Activated CD4-positive, alpha-beta memory T cell treated with anti-CD3 and anti-CD28 coated beads, Interleukin-2, amount 10 ng/mL, durations not matched to agents 7 days and 5 days (primary cell): ENCODE results near the gene NDFIP2. TPM values are rescaled to one million over a fixed set of nuclear protein-coding genes. Genes with fewer than 3 reads are reported as not detected.

Source experiments
- CTCF ChIA-PET: fragments of 350-600 bp; sonication (Branson Sonifier 250); formaldehyde crosslinking; loops from one replicate; lab custom pipeline; 2021; ENCODE audit warnings: antibody characterized with exemption, inconsistent platforms; lab: Charles Lee
- POLR2A ChIA-PET: fragments of 350-600 bp; sonication (Branson Sonifier 250); formaldehyde crosslinking; loops from one replicate; lab custom pipeline; 2021; ENCODE audit warnings: antibody characterized with exemption; lab: Charles Lee
- DNase-seq: peaks from one replicate; pipeline ENCODE4 v3.0.0-alpha.2; 2020
- H3K27ac Mint-ChIP-seq: one replicate; pipeline ENCODE4 v1.8.0; 2021; ENCODE audit warnings: mild to moderate bottlenecking, mixed read lengths
- H3K27me3 Mint-ChIP-seq: one replicate; pipeline ENCODE4 v1.8.0; 2021; ENCODE audit warnings: mixed read lengths
- H3K36me3 Mint-ChIP-seq: one replicate; pipeline ENCODE4 v1.8.0; 2021; ENCODE audit warnings: low read depth, mixed read lengths
- H3K4me1 Mint-ChIP-seq: one replicate; pipeline ENCODE4 v1.8.0; 2021; ENCODE audit warnings: mixed read lengths
- H3K4me3 Mint-ChIP-seq: one replicate; pipeline ENCODE4 v1.8.0; 2021; ENCODE audit warnings: mild to moderate bottlenecking, mixed read lengths
- H3K9me3 Mint-ChIP-seq: one replicate; pipeline ENCODE4 v1.8.0; 2021; ENCODE audit warnings: mixed read lengths
- total RNA-seq, 2 experiments: library from RNA; stranded (reverse); gene quantifications; one replicate each; pipeline ENCODE4 v1.2.3, GENCODE V29; 2021

The NDFIP2 gene
- total RNA-seq, 2 experiments from 2014 or later = 49.6 to 53.2 TPM

DNA sequence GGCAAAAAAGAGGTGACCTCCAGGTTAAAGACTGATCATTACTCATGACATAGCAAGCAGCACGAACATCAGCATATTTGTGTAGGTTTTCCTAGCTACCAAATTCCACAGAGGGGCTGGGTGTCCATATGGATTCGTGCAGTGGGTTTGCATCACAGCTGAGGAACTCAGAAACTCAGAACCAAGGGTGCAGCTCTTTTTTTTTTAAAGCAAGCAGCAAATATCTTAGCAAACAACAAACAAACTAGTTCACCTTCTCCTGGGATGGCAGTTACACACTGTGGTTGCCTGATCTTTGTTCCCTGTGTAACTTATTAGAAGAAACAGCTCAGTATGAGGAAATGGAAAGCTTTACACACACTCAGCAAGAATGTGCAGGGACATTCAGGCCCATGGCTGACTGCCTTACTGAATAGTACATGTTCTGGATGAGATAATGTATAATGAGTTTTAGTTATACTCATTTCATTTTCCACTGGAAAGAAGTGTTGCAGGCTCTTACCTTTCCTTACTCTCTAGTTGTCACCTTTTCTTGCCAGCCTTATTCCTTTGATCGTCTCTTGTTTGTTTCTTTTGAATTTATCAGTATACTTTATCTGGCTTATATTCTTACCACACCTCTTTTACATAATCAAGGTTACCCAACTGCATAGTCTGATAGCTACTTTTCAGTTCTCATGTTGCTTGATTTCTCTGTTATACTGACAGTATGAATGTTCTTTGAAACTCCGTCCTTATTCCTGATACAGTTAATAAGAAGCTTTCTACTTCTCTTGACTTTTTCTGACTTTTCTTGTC lies 4.3 kb downstream of the NDFIP2 start:
- POLR2A ChIA-PET = interaction anchor here (0.8 to 3.8 kb wide), 7 partner anchors 13 to 79 kb away, joined by 3 to 13 read pairs (median 4); partner anchors contain the start of gene RBM26
- Mint-ChIP-seq H3K4me3 (peak overlapping the region; percentile 25), H3K36me3 (peaks cover 36% of the 10 kb centered on the region), H3K27ac (peak overlapping the region; percentile 48), H3K9me3 (peaks cover 6% of the 10 kb centered on the region), H3K27me3 (peaks cover 8% of the 10 kb centered on the region), H3K4me1 (peaks cover 72% of the 10 kb centered on the region)
- CTCF ChIA-PET = interaction anchor here (0.9 to 6.1 kb wide), 3 partner anchors 12 to 61 kb away, joined by 5 to 49 read pairs (median 14); no protein-coding TSS in a partner anchor
- no peak for DNase-seq

DNA sequence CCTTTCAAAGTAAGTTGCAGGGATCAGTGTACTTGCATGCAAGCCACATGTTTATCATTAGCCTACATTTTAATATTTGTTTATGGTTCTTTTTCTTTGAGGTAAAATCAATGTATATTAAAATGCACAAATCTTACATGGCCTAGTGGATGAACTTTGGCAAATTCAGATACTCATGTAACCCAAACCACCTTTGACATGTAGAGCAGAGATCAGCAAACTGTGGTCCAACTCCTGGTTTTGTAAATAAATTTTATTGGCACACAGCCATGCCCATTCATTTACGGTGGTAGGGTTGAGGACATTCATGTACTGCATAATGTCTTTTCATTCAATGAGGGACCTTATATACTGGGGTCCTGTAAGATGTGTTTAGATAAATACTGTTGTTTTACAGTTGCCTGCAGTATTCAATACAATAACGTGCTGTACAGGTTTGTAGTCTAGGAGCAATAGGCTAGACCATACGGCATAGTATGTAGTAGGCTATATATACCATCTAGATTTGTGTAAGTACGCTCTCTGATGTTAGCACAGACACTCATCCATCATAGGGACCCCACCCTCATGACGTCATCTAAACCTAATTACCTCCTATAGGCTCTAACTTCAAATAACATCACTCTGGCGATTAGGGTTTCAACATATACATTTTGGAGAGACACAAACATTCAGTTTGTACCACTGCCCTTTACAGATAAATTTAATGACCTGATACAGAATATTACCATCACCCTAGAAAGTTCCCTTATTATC lies 5.7 kb downstream of the NDFIP2 start:
- POLR2A ChIA-PET = no interaction called here
- Mint-ChIP-seq H3K27me3 (peaks cover 2% of the 10 kb centered on the region), H3K27ac (no peak overlapping the region), H3K4me3 (no peak overlapping the region), H3K36me3 (peaks cover 34% of the 10 kb centered on the region), H3K9me3 (peaks cover 6% of the 10 kb centered on the region), H3K4me1 (peaks cover 76% of the 10 kb centered on the region)
- CTCF ChIA-PET = no interaction called here
- no peak for DNase-seq

DNA sequence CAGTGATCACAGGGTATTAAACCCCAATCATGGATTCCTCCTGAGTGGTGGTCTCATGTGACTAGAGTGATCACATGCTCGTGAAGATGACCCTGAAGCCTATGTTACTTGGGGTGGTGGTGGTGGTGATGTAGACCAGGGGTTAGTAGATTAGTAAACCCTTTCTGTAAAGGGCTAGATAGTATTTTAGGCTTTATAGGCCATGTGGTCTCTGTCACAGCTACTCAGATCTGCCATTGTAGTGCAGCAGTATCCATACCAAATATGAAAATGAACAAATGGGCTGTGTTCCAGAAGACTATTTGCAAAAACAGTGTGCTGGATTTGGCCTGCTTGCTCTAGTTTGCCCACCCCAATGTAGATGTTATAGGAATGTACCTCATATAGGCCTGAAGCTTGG lies 9.4 kb downstream of the NDFIP2 start:
- no peaks in the 10 kb centered on the region for H3K27me3 Mint-ChIP-seq
- peaks cover 6% of the 10 kb centered on the region for H3K9me3 Mint-ChIP-seq
- CTCF ChIA-PET = interaction anchor here (0.5 to 3.2 kb wide), 3 partner anchors 9 to 66 kb away, joined by 3 to 11 read pairs (median 6); partner anchors contain the start of gene NDFIP2
- POLR2A ChIA-PET = interaction anchor here (2.4 kb wide), 1 partner anchor 9 kb away, joined by 11 read pairs; the partner anchor contains the start of gene NDFIP2
- no peak overlapping the region for H3K4me3 Mint-ChIP-seq
- peaks cover 31% of the 10 kb centered on the region for H3K36me3 Mint-ChIP-seq
- H3K4me1 Mint-ChIP-seq = peaks cover 81% of the 10 kb centered on the region
- no peak for DNase-seq
- no peak overlapping the region for H3K27ac Mint-ChIP-seq

DNA sequence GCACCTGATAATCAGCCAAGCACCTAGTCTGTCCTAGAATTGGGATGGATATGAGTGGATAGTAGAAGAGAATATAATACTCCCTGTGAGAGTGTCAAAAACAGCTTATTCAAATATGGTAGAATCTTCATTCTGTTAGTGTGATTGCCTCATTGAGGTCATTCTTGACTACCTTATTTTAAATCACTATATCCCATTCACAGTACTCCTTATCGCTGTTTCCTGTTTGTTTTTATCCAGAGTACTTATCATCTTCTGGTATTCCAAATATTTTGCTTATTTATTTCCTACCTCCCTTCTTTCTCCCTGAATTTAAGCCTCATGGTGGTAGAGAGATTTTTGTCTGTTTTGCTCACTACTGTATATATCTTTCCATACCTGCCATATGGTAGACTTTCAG lies 9.9 kb downstream of the NDFIP2 start:
- H3K9me3 Mint-ChIP-seq = peaks cover 6% of the 10 kb centered on the region
- no peak for DNase-seq
- peaks cover 26% of the 10 kb centered on the region for H3K36me3 Mint-ChIP-seq
- POLR2A ChIA-PET = interaction anchor here (2.4 kb wide), 1 partner anchor 10 kb away, joined by 11 read pairs; the partner anchor contains the start of gene NDFIP2
- peak overlapping the region; percentile 75 for H3K27ac Mint-ChIP-seq
- H3K4me3 Mint-ChIP-seq = no peak overlapping the region
- CTCF ChIA-PET = interaction anchor here (0.5 to 3.2 kb wide), 3 partner anchors 9 to 67 kb away, joined by 3 to 11 read pairs (median 6); partner anchors contain the start of gene NDFIP2
- H3K4me1 Mint-ChIP-seq = peaks cover 81% of the 10 kb centered on the region
- H3K27me3 Mint-ChIP-seq = no peaks in the 10 kb centered on the region

DNA sequence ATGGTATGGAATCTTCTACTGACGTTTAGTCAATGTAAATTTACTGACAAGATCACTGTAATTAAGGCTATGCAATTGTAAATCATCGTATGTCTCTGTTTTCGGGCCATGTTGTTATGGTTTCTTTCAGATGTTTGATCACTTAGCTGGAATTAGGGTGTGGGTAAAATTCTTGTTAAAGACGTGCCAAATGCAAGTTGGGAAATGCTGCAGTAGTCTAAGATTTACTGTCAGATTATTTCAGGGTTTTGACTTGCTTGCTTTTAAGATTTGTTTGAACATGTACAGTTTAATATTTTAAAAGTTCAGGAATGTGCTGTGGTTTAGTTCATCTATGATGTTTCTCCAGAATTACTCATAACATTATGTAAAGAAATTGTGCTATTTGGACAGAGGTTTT lies 10.8 kb downstream of the NDFIP2 start:
- H3K9me3 Mint-ChIP-seq = peaks cover 6% of the 10 kb centered on the region
- POLR2A ChIA-PET = interaction anchor here (1.3 to 2.4 kb wide), 2 partner anchors 8 to 10 kb away, joined by 4 to 11 read pairs; partner anchors contain the start of gene NDFIP2
- H3K36me3 Mint-ChIP-seq = peaks cover 20% of the 10 kb centered on the region
- DNase-seq = no peak
- H3K27ac Mint-ChIP-seq = peak overlapping the region; percentile 75
- H3K27me3 Mint-ChIP-seq = no peaks in the 10 kb centered on the region
- peak overlapping the region; percentile 21 for H3K4me3 Mint-ChIP-seq
- CTCF ChIA-PET = interaction anchor here (0.9 to 3.2 kb wide), 3 partner anchors 10 to 62 kb away, joined by 3 to 11 read pairs (median 3); partner anchors contain the start of gene NDFIP2
- peaks cover 81% of the 10 kb centered on the region for H3K4me1 Mint-ChIP-seq

DNA sequence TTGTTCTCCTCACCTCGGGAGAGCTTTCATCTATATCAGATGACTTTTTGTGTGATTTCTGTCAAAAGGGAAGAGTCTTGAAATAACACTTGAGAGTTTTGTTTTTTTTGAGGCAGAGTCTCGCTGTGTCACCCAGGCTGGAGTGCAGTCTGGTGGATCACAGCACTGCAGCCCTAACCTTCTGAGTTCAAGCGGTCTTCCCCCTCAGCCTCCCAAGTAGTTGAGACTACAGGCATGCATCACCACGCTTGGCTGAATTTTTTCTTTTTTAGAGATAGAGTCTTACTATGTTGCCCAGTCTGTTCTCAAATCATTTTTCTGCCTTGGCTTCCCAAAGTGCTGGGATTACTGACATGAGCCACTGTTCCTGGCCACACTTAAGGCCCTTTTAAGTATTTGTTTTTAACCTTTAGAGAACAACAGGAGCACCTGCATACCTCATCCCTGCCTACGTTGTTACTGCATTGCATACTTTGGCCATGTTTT lies 11.4 kb downstream of the NDFIP2 start:
- H3K9me3 Mint-ChIP-seq = peaks cover 6% of the 10 kb centered on the region
- ChIA-PET CTCF (interaction anchor here (0.9 to 3.2 kb wide), 4 partner anchors 11 to 61 kb away, joined by 3 to 11 read pairs (median 3); partner anchors contain the start of gene NDFIP2), POLR2A (interaction anchor here (1.0 to 2.4 kb wide), 3 partner anchors 9 to 87 kb away, joined by 3 to 11 read pairs (median 4); partner anchors contain the start of gene NDFIP2)
- H3K27me3 Mint-ChIP-seq = no peaks in the 10 kb centered on the region
- peak overlapping the region; percentile 54 for H3K4me3 Mint-ChIP-seq
- H3K36me3 Mint-ChIP-seq = peaks cover 14% of the 10 kb centered on the region
- H3K27ac Mint-ChIP-seq = peak overlapping the region; percentile 75
- no peak for DNase-seq
- H3K4me1 Mint-ChIP-seq = peaks cover 79% of the 10 kb centered on the region

DNA sequence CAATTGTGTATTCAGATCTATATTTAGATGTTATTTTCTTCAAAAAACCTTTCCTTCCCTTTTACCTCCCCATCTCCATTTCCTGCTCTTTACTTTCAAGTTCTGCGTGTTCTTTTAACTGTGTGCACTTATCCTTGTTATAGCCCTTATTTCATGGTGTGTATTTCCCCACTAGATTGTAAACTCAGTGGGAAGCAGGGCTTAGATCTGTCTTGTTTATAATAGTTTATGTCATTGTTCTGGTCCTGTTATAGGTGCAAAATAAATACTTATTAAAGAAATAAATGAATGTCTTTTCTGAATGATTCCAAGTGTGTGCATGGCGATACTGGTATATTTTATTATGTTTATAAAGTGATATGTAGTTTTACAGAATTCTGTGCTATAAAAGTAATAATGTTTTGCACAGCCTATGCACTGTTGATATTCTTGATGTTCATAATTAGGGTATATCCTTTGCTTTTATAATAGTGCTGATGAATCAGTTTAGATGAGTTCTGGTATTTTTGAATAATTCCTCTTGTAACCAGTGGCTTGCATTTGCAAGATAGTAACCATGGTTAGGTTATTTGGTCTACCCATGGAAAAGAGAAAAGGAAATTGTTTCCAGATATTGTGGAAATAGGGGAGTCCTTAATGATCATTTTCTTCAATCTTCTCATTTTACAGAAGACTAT lies 12.1 kb downstream of the NDFIP2 start:
- POLR2A ChIA-PET = interaction anchor here (1.0 to 2.0 kb wide), 5 partner anchors 10 to 88 kb away, joined by 3 to 6 read pairs (median 4); no protein-coding TSS in a partner anchor
- Mint-ChIP-seq H3K36me3 (peaks cover 18% of the 10 kb centered on the region), H3K4me1 (peaks cover 78% of the 10 kb centered on the region), H3K4me3 (peak overlapping the region; percentile 54), H3K27me3 (no peaks in the 10 kb centered on the region), H3K9me3 (peaks cover 8% of the 10 kb centered on the region), H3K27ac (peak overlapping the region; percentile 75)
- DNase-seq = no peak
- CTCF ChIA-PET = interaction anchor here (1.0 to 1.8 kb wide), 5 partner anchors 9 to 69 kb away, joined by 3 to 7 read pairs (median 3); no protein-coding TSS in a partner anchor

DNA sequence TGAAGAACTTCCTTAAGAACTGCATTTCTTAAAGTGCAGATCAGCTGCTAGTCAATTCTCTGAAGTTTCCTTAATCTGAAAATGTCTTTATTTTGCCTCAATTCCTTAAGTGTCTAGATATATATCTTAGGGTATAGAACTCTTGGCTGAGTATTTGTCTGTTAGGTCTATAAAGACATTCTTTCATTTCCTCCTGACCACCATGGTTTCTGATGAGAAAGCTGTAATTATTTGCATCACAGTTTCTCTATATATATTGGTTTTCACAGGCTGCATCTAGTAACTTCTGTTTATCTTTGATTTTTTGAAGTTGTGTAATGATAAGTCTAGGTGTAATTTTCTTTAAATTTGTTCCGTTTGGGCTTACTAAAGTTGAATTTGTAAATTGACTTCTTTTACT lies 15.2 kb downstream of the NDFIP2 start:
- Mint-ChIP-seq H3K27ac (no peak overlapping the region), H3K36me3 (peaks cover 34% of the 10 kb centered on the region), H3K4me1 (peaks cover 87% of the 10 kb centered on the region), H3K9me3 (peaks cover 14% of the 10 kb centered on the region), H3K4me3 (no peak overlapping the region), H3K27me3 (no peaks in the 10 kb centered on the region)
- ChIA-PET POLR2A (interaction anchor here (1.1 to 1.2 kb wide), 2 partner anchors 15 to 45 kb away, joined by 3 to 7 read pairs; partner anchors contain the start of gene NDFIP2), CTCF (interaction anchor here (1.2 kb wide), 1 partner anchor 11 kb away, joined by 5 read pairs; no protein-coding TSS in a partner anchor)
- DNase-seq = no peak

DNA sequence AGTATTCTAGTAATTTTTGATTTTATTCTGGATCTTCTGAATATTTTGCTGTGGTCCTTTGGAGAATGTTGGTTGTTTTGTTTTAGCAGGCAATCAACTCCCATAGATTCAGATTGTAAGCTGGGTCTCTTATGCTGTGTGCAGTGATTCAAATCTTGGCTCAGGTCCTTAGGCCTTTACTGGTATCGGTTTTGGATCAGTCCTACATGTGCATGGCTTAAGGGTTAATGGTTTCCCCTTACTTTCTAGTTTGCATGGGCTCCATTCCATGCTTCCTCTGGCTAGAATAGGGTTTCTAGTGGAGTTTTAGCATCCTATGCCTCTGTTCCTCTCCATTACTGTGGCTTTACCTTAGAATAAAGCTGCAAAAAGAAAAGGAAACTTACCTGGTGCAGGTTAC lies 16.1 kb downstream of the NDFIP2 start:
- no peak overlapping the region for H3K27ac Mint-ChIP-seq
- ChIA-PET POLR2A (interaction anchor here (0.9 to 1.1 kb wide), 2 partner anchors 16 to 25 kb away, joined by 3 to 7 read pairs; partner anchors contain the start of gene NDFIP2), CTCF (interaction anchor here (1.2 kb wide), 1 partner anchor 12 kb away, joined by 5 read pairs; no protein-coding TSS in a partner anchor)
- H3K27me3 Mint-ChIP-seq = no peaks in the 10 kb centered on the region
- peaks cover 86% of the 10 kb centered on the region for H3K4me1 Mint-ChIP-seq
- DNase-seq = no peak
- H3K36me3 Mint-ChIP-seq = peaks cover 39% of the 10 kb centered on the region
- no peak overlapping the region for H3K4me3 Mint-ChIP-seq
- peaks cover 16% of the 10 kb centered on the region for H3K9me3 Mint-ChIP-seq

DNA sequence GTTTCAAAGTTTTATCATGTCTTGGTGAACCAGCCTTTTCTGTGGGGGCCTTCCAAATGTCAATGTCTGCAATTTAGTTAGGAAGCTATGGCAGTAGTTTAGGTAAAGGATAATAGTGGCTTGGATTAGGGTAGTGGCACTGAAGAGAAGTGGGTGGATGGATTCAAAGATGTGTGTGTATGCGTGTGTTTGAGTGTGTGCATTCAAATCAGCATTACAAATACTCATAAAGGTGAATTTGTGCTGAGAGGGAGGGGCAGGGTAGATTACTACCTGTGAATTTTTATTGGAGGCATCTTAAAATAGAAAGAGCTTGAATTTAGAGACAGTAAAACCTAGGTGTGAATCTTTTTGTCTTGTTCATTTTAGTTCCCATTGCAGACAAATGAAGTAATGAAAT lies 16.9 kb downstream of the NDFIP2 start:
- H3K9me3 Mint-ChIP-seq = peaks cover 16% of the 10 kb centered on the region
- H3K27ac Mint-ChIP-seq = no peak overlapping the region
- no peak for DNase-seq
- no peaks in the 10 kb centered on the region for H3K27me3 Mint-ChIP-seq
- H3K4me1 Mint-ChIP-seq = peaks cover 81% of the 10 kb centered on the region
- peaks cover 39% of the 10 kb centered on the region for H3K36me3 Mint-ChIP-seq
- ChIA-PET POLR2A (interaction anchor here (0.9 to 1.0 kb wide), 2 partner anchors 13 to 25 kb away, joined by 3 read pairs; no protein-coding TSS in a partner anchor), CTCF (no interaction called here)
- no peak overlapping the region for H3K4me3 Mint-ChIP-seq

DNA sequence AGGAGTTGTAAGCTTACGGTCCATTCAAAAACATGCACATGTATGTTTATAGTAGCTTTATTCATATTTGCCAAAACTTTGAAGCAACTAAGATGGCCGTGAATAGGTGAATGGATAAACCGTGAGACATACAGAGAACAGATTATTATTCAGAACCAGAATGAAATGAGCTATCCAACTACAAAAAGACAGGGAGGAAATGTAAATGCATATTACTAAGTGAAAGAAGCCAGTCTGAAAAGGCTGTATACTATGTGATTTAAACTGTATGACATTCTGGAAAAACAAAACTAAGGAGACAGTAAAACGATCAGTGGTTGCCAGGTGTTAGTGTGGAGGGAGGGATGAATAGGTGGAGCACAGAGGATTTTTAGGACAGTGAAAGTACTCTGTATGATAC lies 19.9 kb downstream of the NDFIP2 start:
- Mint-ChIP-seq H3K27ac (peak overlapping the region; percentile 2), H3K4me1 (peaks cover 68% of the 10 kb centered on the region), H3K27me3 (no peaks in the 10 kb centered on the region), H3K36me3 (peaks cover 45% of the 10 kb centered on the region), H3K9me3 (peaks cover 16% of the 10 kb centered on the region), H3K4me3 (no peak overlapping the region)
- no peak for DNase-seq
- ChIA-PET POLR2A (interaction anchor here (0.6 to 1.7 kb wide), 2 partner anchors 16 to 27 kb away, joined by 3 to 4 read pairs; no protein-coding TSS in a partner anchor), CTCF (interaction anchor here (1.8 kb wide), 1 partner anchor 77 kb away, joined by 6 read pairs; no protein-coding TSS in a partner anchor)
